Activated CD4-positive, alpha-beta T cell treated with anti-CD3 and anti-CD28 coated beads for 1 hour (primary cell): ENCODE measurements around the gene IL13RA1.
"Not testable (repeated sequence)": the region's sequence is repeated elsewhere in the genome, so short reads cannot be mapped to it uniquely, and the experiment has no call there.

Experiments
- DNase-seq: peaks from one replicate; pipeline ENCODE4 v3.0.0-alpha.2; 2020

Gene IL13RA1

DNA sequence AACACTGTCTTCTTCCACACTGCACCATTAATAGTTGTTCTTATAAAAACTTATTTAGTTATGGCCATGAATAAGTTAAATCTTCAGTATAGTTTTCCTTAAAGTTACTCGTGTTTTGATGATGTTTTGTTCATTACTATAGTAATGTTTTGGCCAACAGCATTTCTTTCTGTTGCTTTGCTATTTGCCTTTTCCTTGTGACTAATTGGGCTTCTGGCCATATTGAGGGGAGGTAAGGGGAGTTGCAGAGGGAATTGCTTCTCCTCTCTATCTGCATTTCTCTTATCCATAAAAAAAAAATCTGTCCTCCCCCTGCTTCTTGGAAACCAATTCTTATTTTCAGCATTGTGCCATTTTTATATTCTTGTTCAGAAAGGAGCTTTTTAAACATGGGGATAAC is 53.5 kb downstream of the IL13RA1 start:
- no peak for DNase-seq

DNA sequence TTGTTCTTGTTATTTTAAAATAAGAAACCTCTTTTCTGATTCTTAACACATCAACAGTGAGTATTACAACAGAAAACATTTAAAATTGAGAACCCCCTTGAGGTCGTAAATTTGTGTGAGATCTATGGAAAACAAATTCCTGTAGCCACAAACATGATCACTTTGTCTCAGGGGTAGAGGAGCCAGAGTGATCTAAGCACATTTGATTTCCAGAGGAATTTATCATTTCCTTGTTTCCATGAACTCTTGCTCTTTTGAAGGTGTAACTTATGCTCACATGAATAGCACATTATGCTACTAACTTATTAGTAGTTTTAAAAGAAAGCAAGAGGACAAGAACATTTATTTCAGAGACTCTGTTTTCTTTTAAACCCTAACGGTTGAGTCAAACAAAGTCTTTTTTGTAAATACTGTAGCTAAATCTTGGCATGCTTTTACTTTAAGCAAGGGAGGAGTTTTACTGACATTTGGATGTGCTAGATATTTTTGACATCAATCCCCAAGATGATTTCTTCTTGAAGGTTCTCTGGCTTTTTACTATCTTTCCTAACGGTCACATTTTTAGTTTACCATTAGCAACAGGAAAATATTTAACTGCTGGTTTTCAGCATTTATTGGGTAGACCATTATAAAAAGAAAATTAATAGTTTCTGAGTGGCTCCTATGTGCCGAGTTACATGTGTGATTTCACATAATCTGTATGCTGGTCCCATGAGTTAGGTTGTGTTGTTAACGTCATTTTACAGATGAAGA is 68.3 kb downstream of the IL13RA1 start:
- no peak for DNase-seq

DNA sequence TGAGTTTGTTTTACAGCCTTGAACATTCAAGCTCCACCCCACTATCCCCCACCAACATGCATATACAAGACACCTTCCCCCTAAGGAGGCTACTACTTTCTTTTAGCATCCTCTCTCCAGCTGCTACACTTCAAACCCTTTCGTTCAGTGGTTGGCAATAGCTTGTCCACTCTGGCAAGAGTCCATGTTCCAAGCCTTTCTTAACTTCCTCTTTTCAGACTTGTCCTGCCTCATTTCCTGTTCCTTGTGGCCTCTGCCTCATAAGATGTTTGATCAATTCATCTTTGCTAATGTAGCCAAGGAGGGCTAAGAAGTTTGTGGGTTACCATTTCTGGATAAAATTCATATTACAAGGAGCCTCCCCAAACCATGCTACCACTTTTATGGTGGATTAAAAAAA is 75.5 kb downstream of the IL13RA1 start:
- no peak for DNase-seq

DNA sequence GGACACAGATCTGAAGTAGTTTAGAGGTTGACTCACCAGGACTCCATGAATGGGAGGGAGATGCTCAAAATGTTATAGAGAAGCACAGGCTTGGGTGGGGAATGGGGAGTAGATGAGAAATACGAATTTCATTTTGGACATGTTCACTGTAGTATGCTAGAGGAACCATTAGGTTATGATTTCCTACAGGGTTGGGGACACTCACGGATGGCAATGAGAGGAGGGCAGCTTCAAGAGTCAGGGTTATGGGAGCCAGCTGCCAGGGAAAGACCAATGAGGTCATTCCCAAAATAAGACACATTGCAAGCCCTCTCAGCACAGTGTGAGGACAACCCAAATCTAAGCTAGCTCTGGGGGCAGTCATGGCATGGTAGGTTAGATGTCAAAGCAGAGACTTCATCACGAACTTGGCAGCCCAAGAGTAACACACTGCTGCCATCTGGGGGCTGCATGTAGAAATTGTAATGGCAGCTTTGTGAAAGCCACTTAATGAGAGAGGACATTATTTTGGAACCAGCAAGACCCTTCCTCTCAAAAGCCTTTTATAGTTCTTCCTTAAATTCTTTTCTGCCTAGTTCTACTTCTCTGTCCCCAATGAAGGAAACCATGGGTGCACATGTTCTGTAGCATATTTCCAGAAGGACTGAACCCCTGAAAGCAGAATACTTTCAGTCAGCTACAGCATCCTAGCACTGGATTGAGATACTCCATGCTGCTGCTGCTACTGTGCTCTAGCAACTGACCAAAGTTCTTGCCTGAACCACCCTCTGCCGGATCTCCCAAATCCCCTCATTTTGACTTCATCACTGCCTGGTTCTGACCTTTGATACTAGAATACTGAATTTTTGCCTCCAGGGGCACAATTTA is 80.0 kb downstream of the IL13RA1 start:
- no peak for DNase-seq

DNA sequence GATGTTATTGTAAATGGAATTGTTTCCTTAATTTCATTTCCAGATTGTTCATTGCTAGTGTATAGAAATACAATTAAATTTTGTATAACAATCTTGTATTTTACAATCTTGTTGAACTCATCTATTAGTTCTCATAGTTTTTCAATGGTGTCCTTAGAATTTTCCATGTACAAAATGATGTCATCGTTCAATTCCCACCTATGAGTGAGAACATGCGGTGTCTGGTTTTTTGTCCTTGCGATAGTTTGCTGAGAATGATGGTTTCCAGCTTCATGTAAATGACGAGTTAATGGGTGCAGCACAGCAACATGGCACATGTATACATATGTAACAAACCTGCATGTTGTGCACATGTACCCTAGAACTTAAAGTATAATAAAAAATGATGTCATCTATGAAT is 89.9 kb downstream of the IL13RA1 start:
- not testable (repeated sequence) for DNase-seq

DNA sequence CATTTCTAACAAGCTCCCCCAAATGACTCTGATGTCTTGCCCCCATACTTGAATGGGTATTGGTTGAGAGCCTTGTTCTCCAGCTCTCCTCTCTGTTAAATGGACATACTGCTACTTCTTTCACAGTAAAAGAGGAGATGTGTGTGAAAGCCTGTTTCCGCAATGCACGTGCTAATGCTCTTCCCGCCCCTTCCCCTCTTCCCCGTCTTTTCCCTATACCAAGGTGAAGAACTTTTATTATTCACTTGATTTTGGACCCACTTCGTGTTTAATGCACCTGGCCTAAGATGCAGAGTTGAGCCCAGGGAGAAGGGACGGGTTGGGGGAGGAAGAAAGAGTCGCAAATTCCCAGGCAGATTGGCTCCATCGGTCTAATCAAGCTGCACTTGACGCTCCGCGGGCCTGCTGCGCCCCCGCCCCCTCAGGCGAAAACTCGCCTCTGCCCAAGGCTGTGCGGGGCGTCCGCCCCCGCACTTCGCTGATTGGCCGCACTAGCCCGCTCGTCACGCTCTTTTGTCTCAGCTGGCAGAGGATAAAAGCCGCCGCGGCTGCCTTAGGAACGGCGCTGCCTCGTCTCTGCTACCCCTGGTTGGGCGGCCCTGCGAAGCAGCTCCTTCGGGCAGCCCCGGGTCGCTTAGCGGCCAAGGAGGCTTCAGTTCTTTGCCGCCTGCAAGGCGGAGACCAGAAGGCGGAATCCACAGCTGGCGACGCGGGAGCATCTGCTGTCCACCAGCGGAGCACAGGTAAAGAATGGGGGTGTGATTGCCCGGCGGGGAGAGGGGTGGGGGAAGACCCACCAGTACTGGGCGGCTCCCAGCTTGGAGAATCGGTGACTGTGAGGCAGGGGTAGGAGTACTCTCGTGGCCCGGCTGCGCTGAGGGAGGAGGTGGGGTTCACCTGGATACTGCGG is 96.1 kb downstream of the IL13RA1 start, which contains the start of gene ZCCHC12:
TSS of gene ZCCHC12 (plus strand) at position 562 of the 910 bp plus-strand sequence. CDS start 1,421 bp downstream, outside the sequence.
- peak; percentile 39 for DNase-seq

DNA sequence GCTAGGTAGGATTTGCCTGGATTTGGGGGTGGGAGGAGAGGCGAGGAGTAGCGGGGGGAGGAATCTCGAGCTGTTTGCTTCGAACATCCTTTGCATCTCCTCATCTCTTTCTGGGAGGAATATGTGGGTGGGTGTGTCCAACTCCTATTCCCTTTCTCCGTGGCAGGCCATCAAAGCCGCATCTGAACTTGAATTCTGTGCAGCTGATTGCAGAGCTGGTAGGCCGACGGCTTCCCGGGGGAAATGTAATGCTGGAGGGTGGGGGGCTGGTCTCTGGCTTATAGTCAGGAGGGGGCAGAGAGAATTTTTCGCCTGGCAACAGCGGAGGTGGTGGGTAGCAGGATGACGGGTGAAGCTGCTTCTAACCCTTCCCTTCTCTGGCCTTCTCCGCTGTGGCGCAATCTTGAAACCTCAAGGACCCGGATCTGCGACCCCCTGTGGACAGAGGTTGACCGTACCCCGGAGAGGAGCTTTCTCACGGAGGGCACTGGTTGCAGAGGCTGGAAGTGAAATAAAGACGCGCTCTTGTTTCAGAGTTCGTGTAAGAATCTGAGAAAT is 96.8 kb downstream of the IL13RA1 start:
- no peak for DNase-seq

DNA sequence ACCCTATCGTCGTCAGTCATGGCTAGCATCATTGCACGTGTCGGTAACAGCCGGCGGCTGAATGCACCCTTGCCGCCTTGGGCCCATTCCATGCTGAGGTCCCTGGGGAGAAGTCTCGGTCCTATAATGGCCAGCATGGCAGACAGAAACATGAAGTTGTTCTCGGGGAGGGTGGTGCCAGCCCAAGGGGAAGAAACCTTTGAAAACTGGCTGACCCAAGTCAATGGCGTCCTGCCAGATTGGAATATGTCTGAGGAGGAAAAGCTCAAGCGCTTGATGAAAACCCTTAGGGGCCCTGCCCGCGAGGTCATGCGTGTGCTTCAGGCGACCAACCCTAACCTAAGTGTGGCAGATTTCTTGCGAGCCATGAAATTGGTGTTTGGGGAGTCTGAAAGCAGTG is 97.8 kb downstream of the IL13RA1 start:
- no peak for DNase-seq

DNA sequence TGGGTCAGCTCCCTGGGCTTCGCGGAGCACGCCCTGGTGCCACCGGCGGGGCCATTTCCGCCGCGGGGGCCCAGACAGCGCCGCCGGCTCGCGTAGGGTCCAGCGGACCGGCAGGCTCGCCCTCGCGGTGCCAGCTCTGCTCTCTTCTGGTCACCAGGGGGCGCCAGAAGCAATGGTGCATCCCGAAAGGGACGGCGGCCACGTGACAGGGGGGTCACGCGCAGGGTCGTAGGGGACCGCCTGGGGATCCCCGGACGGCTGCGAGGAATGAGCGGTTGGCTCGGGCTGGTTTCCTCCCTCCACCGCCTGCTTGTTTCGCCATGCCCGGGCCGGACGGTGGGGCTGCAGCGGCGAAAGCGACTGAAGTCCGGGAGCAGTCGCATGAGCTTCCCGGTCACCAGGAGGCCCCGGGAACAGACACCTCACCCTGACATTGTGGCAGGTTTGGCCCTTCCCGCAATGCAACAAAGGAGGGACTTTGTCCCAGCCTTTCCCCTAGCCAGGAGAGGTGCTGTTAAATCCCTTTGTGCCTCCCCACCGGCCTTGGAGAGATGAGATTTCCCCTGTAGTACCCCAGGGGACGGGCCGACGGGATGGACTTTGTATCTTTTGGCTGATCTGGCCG is 112.0 kb downstream of the IL13RA1 start:
- peak; percentile 15 for DNase-seq
